GM18861 (cell line): ENCODE results near the gene HHLA2.
"Not testable (repeated sequence)": the region's sequence is repeated elsewhere in the genome, so short reads cannot be mapped to it uniquely, and the experiment has no call there.

ENCODE experiments used
- ATAC-seq: cut with Tn5 transposase; IDR thresholded peaks from one replicate; pipeline ENCODE4 v1.9.1; 2021; ENCODE audit not compliant: unreplicated experiment

HHLA2 gene

GRCh38 chr3:108296239-108296638, at the start of gene HHLA2:
HHLA2 (plus strand) TSS chr3:108296548; CDS start chr3:108351814, 55,266 bp downstream.
- ATAC-seq: no peak

DNA sequence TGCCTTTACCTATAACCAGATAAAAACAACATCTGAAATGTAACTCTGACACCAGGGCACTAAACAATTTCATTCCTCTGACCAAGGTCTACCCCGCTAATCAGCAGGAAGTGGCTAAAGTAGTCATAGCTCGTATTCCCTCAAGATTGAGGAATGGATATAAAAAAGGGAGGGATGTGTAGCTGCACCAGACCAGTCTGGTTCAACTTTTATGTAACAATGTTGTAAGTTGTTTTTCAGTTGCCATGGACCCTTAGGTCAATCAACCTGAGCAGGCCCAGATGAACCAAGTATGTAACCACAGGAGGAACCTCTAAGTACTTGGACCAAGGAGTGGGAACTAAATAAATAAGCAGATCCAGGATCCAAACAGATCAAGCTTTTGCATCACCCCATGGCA, 45.7 kb upstream of the HHLA2 start:
- no peak for ATAC-seq

GRCh38 chr3:108251265-108251664, 45.1 kb upstream of the HHLA2 start:
- no peak for ATAC-seq

GRCh38 chr3:108251844-108252243, 44.5 kb upstream of the HHLA2 start:
- ATAC-seq: no peak

DNA sequence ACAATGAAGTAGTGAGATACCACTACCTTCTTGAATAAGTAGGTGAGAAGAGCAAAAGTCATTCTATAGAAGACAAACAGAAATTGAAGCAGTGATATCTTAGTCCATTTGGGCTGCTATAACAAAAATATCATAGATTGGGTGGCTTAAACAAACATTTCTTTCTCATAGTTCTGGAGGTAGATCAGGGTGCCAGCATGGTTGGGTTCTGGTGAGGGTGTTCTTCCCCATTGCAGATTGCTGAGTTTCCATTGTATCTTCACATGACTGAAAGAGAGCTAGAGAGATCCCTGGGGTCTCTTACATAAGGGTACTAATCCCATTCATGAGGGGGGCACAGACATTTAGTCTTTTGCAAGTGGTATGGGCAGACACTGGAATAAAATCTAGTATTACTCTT, 41.2 kb upstream of the HHLA2 start:
- ATAC-seq: no peak

DNA sequence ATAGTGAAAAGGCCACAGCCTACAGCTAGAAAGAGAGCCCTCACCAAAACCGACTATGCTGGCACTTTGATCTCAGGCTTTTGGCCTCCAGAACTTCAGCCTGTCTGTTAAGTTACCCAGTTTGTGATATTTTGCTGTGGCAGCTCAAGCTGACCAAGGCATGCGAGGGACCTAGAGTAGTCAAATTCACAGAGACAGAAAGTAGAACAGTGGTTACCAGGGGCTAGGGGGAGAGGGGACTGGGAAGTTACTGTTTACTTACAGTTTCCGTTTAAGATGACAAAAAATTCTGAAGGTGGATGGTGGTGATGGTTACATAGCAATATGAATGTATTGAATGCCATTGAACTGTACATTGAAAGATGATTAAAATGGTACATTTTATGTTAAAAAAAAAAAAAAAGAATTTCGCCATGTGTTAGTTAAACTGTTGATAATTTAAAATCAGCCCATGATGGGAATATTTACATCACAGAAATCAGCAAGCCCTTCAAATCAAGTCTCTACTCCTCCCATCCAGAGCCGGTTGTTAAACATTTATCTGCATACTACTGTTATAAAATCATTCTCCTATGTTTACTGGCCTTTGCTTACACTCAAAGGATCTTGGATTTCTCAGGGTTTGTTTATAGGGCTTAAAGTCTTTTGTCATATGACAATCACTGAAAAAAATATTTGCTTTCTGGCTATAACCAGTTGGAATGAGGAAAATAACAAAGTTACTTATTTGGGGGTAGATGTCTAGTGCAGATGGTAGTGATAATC, 31.6 kb upstream of the HHLA2 start:
- ATAC-seq: peak; percentile 73

DNA sequence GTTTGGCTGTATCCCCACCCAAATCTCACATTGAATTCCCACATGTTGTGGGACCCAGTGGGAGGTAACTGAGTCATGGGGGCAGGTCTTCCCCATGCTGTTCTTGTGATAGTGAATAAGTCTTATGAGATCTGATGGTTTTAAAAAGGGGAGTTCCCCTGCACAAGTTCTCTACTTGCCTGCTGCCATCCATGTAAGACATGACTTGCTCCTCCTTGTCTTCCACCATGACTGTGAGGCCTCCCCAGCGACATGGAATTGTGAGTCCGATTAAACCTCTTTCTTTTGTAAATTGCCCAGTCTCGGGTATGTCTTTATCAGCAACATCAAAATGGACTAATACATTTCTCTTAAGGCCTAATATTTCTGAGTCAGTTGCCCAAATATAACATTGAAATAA, 28.1 kb upstream of the HHLA2 start:
- ATAC-seq: not testable (repeated sequence)

DNA sequence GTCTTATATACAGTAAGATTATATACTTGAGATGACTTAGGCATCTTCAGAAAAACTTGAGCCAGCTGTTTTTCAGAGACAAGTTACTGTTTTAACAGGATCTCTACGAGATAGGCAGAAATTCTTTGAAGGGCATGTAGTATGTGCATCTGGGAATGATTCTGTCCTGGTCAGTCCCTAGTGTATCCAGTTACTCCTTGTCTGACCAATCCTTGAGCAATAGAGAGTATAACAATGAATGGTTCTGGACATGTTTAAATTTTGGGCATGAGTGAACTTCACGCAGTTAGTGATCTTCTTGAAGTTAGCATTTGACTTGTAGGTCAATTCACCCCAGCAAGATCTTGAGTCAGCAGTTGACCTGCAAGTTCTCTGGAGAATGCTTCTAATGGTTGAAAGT, 24.7 kb upstream of the HHLA2 start:
- ATAC-seq: no peak

GRCh38 chr3:108279066-108279465, 17.3 kb upstream of the HHLA2 start:
- ATAC-seq: not testable (repeated sequence)

DNA sequence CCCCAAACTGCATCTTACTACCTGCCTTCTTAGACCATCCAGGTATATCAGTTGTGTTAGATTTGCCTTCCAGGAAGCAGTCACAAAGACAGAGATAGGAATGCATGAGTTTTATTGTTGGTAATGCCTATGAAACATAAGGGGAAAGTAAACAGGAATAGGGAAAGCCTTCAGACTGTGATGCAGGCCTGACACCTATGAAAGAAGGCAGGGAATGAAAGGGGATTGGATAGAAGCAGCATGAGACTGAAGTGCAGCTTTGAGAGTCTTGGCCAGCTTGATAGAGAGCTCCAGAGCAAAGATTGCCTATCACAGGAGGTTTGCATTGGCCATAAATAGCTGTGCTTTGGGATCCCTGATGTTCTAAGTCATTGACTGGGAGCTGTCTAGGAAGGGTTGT, 15.9 kb upstream of the HHLA2 start:
- no peak for ATAC-seq

DNA sequence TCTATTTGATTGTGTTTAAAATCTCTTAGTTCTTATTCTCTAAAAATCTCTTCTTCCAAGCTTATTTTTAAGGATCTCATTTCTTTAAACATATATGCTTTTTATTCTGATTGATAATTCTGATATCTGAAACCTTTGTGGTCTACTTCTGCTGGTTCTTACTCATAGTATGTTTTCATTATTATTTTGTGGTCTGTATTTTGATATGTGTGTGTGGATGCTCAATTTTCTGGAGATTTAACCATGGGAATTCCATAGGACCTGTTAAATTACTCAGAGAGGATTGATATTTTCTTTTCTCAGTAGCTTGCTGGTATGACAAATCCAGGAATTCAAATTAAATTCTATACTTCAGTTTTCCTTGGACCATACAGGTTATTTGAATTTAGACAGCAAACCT, 14.7 kb upstream of the HHLA2 start:
- ATAC-seq: no peak

DNA sequence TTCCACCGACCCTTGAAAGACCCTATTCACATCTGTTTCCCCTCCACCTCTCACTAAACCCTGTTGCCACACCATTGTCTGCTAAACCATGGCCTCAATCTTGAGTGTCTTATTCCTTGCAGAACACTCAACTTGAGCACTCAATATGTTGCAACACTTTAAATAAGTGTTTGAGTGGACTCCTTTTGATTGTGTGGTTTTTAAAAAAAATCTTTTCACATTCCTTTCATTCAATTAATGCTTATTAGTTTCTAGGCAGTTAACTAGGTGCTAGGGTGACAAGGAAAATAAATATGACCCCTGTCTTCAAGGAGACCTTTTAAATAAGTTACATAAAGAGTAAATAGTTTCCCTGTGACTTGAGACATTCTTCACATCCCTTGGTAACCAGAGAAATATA, 13.3 kb upstream of the HHLA2 start:
- ATAC-seq: no peak

DNA sequence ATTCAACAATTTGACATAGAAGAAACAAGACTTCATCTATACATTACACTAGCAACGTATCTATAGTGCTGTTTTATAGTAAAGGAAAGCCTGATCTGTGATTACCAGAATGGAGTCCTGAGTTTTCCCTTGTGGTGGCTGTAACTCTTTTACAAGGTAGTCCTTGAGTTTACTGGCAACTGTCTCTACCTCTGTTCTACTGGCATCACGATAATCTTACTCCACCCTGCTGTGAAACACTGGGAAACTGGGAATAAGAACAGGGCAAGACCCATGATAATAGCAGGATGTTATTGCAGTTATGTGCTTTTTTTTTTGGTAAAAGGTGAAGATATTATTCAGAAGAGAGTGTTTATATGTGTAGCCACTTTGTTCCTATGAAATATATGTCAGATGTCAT, 12.4 kb upstream of the HHLA2 start:
- no peak for ATAC-seq

- ATAC-seq: no peak
Measured at GRCh38 chr3:108285176-108285575, 11.2 kb upstream of the HHLA2 start.

- ATAC-seq: peak; percentile 68
Measured at GRCh38 chr3:108287146-108287545, 9.2 kb upstream of the HHLA2 start.

GRCh38 chr3:108288193-108288592, 8.2 kb upstream of the HHLA2 start:
- ATAC-seq: not testable (repeated sequence)

- ATAC-seq: no peak
Measured at GRCh38 chr3:108289159-108289558, 7.2 kb upstream of the HHLA2 start.

DNA sequence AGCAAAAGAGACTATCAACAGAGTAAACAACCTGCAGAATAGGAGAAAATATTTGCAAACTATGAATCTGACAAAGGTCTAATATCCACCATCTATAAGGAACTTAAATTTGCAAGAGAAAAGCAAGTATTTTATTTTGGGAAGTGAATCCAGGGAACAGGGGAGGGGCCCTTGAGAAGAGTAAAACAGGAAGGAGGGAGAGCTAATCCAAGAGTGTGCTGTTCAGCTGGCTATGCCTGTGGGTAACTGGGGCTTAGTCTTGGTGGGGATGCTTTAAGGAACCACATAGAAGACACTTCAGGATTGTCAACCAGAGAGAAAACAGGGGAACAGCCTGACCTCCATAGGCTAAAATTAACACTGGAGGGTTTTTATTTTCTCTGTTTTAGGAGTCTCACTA, 3.9 kb upstream of the HHLA2 start:
- no peak for ATAC-seq

GRCh38 chr3:108292905-108293328, 3.4 kb upstream of the HHLA2 start:
- ATAC-seq: peak; percentile 74

GRCh38 chr3:108293858-108294257, 2.5 kb upstream of the HHLA2 start:
- ATAC-seq: peak; percentile 64

- no peak for ATAC-seq
Measured at GRCh38 chr3:108295421-108296175, 750 bp upstream of the HHLA2 start.

- ATAC-seq: no peak
Measured at GRCh38 chr3:108297647-108298046, 1.3 kb downstream of the HHLA2 start.
